ENCODE data around the gene STK11. TPM values are rescaled to one million over a fixed set of nuclear protein-coding genes. Genes with fewer than 3 reads are reported as not detected.

STK11 gene
- total RNA-seq, 1 donor from 2014 or later: 71.8 TPM

GRCh38 chr19:1168572-1169410 is 36.8 kb upstream of the STK11 start:
- peak overlapping the region; percentile 94 for H3K27ac Mint-ChIP-seq
- no peak for TF ChIP-seq CTCF (IDR thresholded peaks at IDR 0.05; ENCODE audit: unreplicated experiment)
- H3K4me1 Mint-ChIP-seq: peaks cover 41% of the 10 kb centered on the region
- DNase-seq (ENCODE audit: low spot score in 2 of 2, unreplicated experiment in 2 of 2): no peak
- peaks cover 3% of the 10 kb centered on the region for H3K36me3 Mint-ChIP-seq
- H3K27me3 Mint-ChIP-seq (ENCODE audit: low read depth): no peaks in the 10 kb centered on the region
- no peaks in the 10 kb centered on the region for H3K9me3 Mint-ChIP-seq
- H3K4me3 Mint-ChIP-seq: peak overlapping the region; percentile 66

GRCh38 chr19:1169411-1169791 is 36.2 kb upstream of the STK11 start:
- Mint-ChIP-seq H3K9me3 (no peaks in the 10 kb centered on the region), H3K36me3 (peaks cover 3% of the 10 kb centered on the region), H3K4me1 (peaks cover 41% of the 10 kb centered on the region), H3K27ac (peak overlapping the region; percentile 94), H3K27me3 (ENCODE audit: low read depth) (no peaks in the 10 kb centered on the region), H3K4me3 (peak overlapping the region; percentile 66)
- no peak for DNase-seq (ENCODE audit: low spot score in 2 of 2, unreplicated experiment in 2 of 2)
- TF ChIP-seq CTCF (IDR thresholded peaks at IDR 0.05; ENCODE audit: unreplicated experiment): no peak

GRCh38 chr19:1169921-1170885 is 35.4 kb upstream of the STK11 start:
- H3K27me3 Mint-ChIP-seq (ENCODE audit: low read depth): no peaks in the 10 kb centered on the region
- H3K36me3 Mint-ChIP-seq: peaks cover 3% of the 10 kb centered on the region
- H3K4me1 Mint-ChIP-seq: peaks cover 41% of the 10 kb centered on the region
- no peak for TF ChIP-seq CTCF (IDR thresholded peaks at IDR 0.05; ENCODE audit: unreplicated experiment)
- H3K4me3 Mint-ChIP-seq: peak overlapping the region; percentile 80
- no peaks in the 10 kb centered on the region for H3K9me3 Mint-ChIP-seq
- H3K27ac Mint-ChIP-seq: peak overlapping the region; percentile 94
- no peak for DNase-seq (ENCODE audit: low spot score in 2 of 2, unreplicated experiment in 2 of 2)

GRCh38 chr19:1170938-1171754 is 34.4 kb upstream of the STK11 start:
- Mint-ChIP-seq H3K4me1 (peaks cover 41% of the 10 kb centered on the region), H3K36me3 (peaks cover 3% of the 10 kb centered on the region), H3K4me3 (peak overlapping the region; percentile 80), H3K9me3 (no peaks in the 10 kb centered on the region), H3K27ac (peak overlapping the region; percentile 93), H3K27me3 (ENCODE audit: low read depth) (no peaks in the 10 kb centered on the region)
- TF ChIP-seq CTCF (IDR thresholded peaks at IDR 0.05; ENCODE audit: unreplicated experiment): no peak
- DNase-seq (ENCODE audit: low spot score in 2 of 2, unreplicated experiment in 2 of 2): no peak

GRCh38 chr19:1171755-1172352 is 33.7 kb upstream of the STK11 start:
- H3K27me3 Mint-ChIP-seq (ENCODE audit: low read depth): no peaks in the 10 kb centered on the region
- no peaks in the 10 kb centered on the region for H3K36me3 Mint-ChIP-seq
- H3K27ac Mint-ChIP-seq: peak overlapping the region; percentile 93
- no peaks in the 10 kb centered on the region for H3K9me3 Mint-ChIP-seq
- no peak for DNase-seq (ENCODE audit: low spot score in 2 of 2, unreplicated experiment in 2 of 2)
- H3K4me3 Mint-ChIP-seq: peak overlapping the region; percentile 80
- TF ChIP-seq CTCF (IDR thresholded peaks at IDR 0.05; ENCODE audit: unreplicated experiment): no peak
- H3K4me1 Mint-ChIP-seq: peaks cover 37% of the 10 kb centered on the region
